ENCODE measurements around the gene EIF2D.

- TF ChIP-seq EP300 (IDR thresholded peaks at IDR 0.05) = no peak
- no peak for TF ChIP-seq CTCF (IDR thresholded peaks at IDR 0.05)
- TF ChIP-seq POLR2A (IDR thresholded peaks at IDR 0.05) = no peak
- no peak for TF ChIP-seq POLR2AphosphoS5 (IDR thresholded peaks at IDR 0.05)
Measured at GRCh38 chr1:206646504-206646903, 34.2 kb upstream of the EIF2D start.
